ENCODE results near the gene GNG11. TPM values are rescaled to one million over a fixed set of nuclear protein-coding genes. Genes with fewer than 3 reads are reported as not detected.

The GNG11 gene
- not detected in 2 replicates for total RNA-seq

DNA sequence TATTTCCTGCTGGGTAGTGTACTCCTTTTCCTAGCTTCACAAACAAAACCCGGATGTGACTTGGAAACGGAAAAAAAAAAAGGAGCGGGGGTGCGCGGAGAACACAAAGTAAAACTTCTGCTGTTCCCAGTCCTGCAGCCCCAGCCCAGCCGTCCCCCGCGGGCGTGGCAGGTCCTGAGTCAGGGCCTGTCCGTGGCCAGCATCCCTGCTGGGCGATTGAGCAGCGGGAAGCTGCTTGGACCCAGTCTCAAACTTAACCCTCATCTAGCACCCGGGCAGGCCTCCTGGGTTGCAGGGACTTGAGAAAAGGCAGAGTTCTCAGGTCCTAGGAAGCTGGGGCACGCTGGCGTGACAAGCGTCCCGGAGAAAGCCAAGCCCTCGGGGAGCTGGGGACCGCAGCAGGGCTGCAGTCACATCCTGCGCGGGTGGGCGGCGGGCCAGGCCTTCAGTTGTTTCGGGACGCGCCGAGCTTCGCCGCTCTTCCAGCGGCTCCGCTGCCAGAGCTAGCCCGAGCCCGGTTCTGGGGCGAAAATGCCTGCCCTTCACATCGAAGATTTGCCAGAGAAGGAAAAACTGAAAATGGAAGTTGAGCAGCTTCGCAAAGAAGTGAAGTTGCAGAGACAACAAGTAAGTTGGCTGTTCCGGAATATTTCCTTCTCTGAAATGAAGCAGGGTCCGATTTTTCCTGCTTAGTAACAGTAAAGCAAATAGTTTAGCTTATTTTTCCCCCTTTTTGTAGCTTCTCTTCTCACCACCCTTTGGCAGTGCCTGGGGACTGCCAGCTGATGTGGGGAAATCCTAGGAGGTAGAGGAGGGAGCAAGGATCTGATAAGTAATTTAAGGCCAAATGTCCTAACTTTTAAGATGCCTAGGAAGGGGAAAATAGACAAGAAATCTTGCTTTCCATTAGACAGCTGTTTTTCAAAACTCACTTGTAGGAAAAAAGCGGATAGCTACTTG is at the start of gene GNG11:
Gene GNG11, plus strand, starts transcription at position 129 of the 960 bp plus-strand sequence. Its CDS starts 403 bp downstream, at position 532.
- intact Hi-C loops (cut with micrococcal nuclease), result no loop called here

DNA sequence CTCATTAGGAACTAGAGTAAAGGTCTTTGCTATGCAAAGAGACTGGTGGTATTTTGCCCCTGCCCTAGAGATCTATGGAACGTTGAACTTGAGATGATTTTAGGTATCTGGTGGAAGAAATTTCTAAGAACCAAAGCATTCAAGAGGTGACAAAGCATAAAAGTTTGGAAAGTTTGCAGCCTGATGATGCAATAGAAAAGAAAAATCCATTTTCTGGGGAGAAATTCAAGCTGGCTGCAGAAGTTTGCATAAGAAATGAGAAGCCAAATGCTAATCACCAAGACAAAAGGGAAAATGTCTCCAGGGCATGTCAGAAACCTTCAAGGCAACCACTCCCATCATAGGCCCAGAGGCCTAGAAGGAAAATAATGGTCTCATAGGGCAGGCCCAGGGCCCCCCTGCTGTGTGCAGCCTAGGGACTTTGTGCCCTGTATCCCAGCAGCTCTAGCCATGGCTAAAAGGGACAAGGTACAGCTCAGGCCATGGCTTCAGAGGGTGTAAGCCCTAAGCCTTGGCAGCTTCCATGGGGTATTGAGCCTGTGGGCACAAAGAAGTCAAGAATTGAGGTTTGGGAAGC is 47.4 kb upstream of the GNG11 start:
- intact Hi-C loops (cut with micrococcal nuclease), result no loop called here

DNA sequence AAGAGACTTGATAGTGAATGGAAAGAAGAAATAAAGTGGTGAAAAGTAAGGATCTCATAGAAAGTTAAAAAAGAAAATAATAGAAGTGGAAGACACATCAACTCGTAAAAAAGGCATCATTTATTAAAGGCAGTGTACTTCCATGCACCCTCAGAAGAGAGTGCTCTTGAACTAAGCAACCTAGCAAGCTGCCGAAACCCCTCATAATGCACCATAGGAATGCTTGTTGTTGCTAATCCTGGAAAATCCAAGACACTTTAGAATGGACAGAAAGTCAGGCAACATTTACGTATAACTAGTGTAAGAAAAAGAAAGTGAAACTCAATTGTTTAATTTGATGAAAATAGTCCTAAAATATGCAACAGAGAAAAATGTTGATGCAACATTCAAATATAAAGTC is 43.8 kb upstream of the GNG11 start:
- intact Hi-C loops (cut with micrococcal nuclease), result no loop called here

GRCh38 chr7:93879356-93879755 is 42.2 kb upstream of the GNG11 start:
- intact Hi-C loops (cut with micrococcal nuclease), result no loop called here

GRCh38 chr7:93882468-93882867 is 39.1 kb upstream of the GNG11 start:
- intact Hi-C loops (cut with micrococcal nuclease), result no loop called here

DNA sequence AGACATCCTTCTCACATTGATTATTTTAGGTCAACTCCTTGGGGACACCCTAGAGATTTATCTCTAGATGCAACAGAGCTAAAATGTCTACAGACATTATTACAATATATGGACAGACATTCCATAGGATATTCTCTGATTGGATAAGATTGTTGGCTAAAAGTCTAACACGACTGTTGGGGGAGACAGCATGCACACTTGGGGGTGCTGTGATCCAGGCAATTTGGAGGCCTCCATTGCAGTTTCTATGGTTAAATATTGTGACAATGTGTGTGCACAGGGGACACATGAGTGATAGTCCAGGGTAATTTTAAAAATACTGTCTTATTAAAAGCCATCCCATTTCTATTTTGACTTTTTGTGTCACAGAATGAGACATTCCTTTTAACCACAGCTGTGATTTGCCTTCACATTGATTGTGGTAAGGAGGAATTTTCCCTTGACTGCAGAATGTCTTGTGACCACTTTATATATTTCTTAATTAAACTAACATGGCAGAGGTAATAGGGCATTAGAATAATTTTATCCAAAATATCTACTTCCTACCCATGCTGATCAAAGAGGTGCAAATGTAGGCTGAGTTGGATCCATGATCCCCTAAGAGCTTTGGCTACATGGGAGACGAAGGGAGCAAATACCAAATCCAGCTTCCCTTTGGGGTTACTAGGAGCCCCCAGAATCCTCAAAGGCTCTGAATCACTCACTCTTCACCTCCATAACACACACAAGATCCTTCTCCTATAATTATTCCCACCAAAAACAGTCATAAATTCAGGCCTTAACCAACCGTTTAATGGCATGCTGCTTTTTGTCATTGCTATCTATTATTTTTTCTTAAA is 38.2 kb upstream of the GNG11 start:
- intact Hi-C loops (cut with micrococcal nuclease), result no loop called here

DNA sequence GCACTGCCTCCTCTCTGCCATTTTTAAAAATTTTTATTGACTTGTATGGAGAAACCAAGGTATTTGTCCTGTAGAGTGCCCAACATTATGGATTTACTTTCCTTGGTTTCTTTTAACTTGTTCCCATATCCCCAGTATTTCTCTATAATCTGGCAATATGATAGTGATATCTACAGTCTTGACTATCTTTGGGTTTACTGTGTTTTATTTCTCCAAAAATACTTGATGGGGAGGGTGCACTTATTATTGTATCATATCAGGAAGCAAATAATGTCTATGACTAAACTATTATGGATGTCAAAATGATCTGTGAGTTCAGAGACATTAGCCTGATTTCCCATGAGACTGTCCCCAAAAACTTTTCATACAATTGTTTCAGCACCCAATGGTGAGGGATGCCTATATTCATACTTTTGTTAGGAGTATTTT is 37.6 kb upstream of the GNG11 start:
- intact Hi-C loops (cut with micrococcal nuclease), result no loop called here

GRCh38 chr7:93884541-93884940 is 37.0 kb upstream of the GNG11 start:
- intact Hi-C loops (cut with micrococcal nuclease), result no loop called here

DNA sequence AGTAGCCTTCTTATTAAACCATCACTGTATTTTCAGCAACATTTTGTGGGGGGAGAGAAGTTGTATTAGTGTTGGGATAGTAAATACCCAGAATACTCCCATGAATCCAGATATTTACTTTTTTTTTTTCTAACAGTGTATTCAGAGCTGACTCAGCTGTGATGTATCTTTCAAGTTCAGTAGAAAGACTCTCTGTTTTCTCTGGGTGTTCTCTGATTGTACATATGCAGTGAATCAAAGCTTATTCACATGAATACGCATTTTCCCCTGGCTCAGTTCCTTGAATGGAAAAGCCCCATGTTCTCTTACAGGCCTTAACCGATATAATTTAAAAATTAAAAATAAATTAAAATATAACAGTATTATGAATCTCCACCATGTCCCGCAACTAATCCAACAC is 32.3 kb upstream of the GNG11 start:
- intact Hi-C loops (cut with micrococcal nuclease), result no loop called here

- intact Hi-C loops (cut with micrococcal nuclease), result loop anchor here (10.0 kb wide), 1 partner anchor 1595 kb away; no protein-coding TSS in a partner anchor
Measured at GRCh38 chr7:93890041-93890463, 31.5 kb upstream of the GNG11 start.

- intact Hi-C loops (cut with micrococcal nuclease), result loop anchor here (10.0 kb wide), 1 partner anchor 1596 kb away; no protein-coding TSS in a partner anchor
Measured at GRCh38 chr7:93890464-93891068, 31.0 kb upstream of the GNG11 start, which contains the start of gene TFPI2. Gene TFPI2, minus strand, starts transcription at chr7:93890753. Its CDS starts 75 bp downstream, at chr7:93890678.

GRCh38 chr7:93894426-93894825 is 27.1 kb upstream of the GNG11 start:
- intact Hi-C loops (cut with micrococcal nuclease), result loop anchor here (10.0 kb wide), 1 partner anchor 1600 kb away; no protein-coding TSS in a partner anchor

DNA sequence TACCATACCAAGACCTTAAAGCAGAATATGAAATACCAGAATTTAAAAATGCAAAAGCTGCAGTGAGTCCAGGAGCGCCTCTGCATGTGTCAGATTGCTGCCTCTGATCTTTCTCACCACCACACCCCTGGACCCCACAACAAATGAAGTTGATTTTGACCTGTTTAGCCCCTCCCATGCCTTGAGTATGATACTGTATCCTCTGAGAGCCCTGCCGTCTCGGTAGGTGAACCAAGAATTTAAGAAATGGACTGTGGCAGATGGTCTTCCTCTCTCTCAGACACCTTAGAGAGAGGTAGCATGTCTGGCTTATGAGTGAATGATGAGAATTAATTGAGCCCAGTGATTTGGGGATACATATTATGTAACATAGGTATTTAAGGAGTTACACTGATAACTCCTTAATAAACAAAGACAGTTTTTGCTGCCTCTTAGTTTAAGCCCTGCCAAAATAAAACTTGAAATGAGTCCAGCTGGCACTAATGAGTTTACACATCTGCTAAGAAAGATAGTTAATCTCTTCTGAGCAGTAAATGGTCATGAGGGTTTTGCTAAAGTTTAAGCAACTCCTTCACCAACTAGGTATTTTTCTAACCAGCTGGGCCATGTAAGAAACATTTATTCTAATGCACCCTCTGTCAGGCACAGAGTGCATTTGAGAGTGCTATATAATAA is 26.4 kb upstream of the GNG11 start:
- intact Hi-C loops (cut with micrococcal nuclease), result loop anchor here (10.0 kb wide), 1 partner anchor 1600 kb away; no protein-coding TSS in a partner anchor

- intact Hi-C loops (cut with micrococcal nuclease), result loop anchor here (10.0 kb wide), 1 partner anchor 1601 kb away; no protein-coding TSS in a partner anchor
Measured at GRCh38 chr7:93895859-93896600, 25.5 kb upstream of the GNG11 start.

DNA sequence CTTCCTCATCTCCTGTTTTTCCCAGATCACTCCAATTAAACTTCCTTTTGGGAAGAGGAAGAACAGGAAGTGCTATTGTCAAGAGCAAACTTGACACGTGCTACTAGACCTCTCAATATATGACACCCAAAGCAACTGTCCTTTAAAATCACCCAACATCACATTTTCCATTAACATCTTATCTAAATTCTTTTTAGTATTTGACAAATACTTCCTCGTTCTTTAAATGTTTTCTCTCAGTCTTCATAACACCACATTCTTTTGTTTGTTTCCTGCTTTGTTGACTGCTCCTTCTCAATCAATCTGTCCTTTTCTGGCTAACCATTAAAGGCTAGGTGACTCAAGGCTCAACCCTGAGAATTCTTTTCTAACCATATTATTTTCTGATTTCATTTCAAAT is 23.9 kb upstream of the GNG11 start:
- intact Hi-C loops (cut with micrococcal nuclease), result loop anchor here (10.0 kb wide), 1 partner anchor 1603 kb away; no protein-coding TSS in a partner anchor

- intact Hi-C loops (cut with micrococcal nuclease), result loop anchor here (1.0 to 10.0 kb wide), 5 partner anchors 99 to 658 kb away; partner anchors contain the start of gene BET1
Measured at GRCh38 chr7:93902777-93903423, 18.6 kb upstream of the GNG11 start.

DNA sequence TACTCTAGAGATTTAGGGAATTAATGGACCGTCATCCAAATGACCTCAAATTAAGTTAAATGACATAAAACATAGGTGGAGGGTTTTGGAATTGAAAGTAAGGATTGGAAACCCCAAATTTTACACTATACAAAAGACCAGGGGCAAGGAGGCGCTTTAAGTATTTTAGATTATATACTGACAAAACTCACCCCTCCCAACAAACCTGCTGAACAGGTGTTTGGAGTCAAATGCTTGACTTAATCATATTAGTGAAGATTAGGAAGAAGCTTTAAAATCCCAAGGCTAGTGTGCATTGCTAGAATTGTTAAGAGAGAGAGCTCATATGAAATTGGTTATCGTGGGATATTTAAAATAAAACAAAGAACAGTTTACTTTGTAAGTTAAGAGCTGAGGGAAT is 15.3 kb upstream of the GNG11 start, which contains the start of gene GNGT1:
Gene GNGT1, plus strand, starts transcription at position 301 of the 400 bp plus-strand sequence. CDS start 180 bp downstream, outside the sequence.
- intact Hi-C loops (cut with micrococcal nuclease), result loop anchor here (10.0 kb wide), 1 partner anchor 661 kb away; no protein-coding TSS in a partner anchor

Data from T-helper 1 cell treated with Interleukin-12 subunit alpha and Interleukin-12 subunit beta and Interleukin-4 antibody, amounts not matched to agents 30 ng/mL and 1 ng/mL, for 36 hours (primary cell).